PC-3 (cell line): ENCODE results near the gene PCCA. TPM values are rescaled to one million over a fixed set of nuclear protein-coding genes. Genes with fewer than 3 reads are reported as not detected.

ENCODE experiments used
- ATAC-seq: fragments of 200-7000 bp; cut with Tn5 transposase; 2 replicates; pipeline ENCODE4 v1.9.1; 2020; ENCODE audit warnings: mild to moderate bottlenecking, moderate library complexity
- BruUV-seq: library from RNA; stranded (reverse); fragments of 400-500 nt; replicated peaks from 2 replicates; lab custom pipeline; 2021; lab: Mats Ljungman, UMichigan
- CTCF ChIA-PET: fragments of 300-600 bp; sonication (Branson Sonifier 250); formaldehyde crosslinking; loops from one replicate; lab custom pipeline; 2022; ENCODE audit warnings: antibody characterized with exemption; lab: Charles Lee
- POLR2A ChIA-PET: fragments of 300-600 bp; sonication (Branson Sonifier 250); formaldehyde crosslinking; loops from one replicate; lab custom pipeline; 2022; ENCODE audit warnings: antibody characterized with exemption; ENCODE audit not compliant: unreplicated experiment; lab: Charles Lee
- DNase-seq: peaks from one replicate; pipeline ENCODE4 v3.0.0-alpha.2; 2015
- H2AFZ ChIP-seq: fragments of 300-600 bp; sonication (generic); 2 replicates; pipeline ENCODE4 v1.6.0; 2016; ENCODE audit warnings: antibody characterized with exemption, low read length
- H3F3A ChIP-seq: fragments of 300-600 bp; sonication (generic); one replicate; pipeline ENCODE4 v1.6.0; 2017; ENCODE audit warnings: antibody characterized with exemption, low read length, control low read depth, mild to moderate bottlenecking; ENCODE audit not compliant: unreplicated experiment
- H3K27ac ChIP-seq: fragments of 300-600 bp; sonication (generic); 2 replicates; pipeline ENCODE4 v1.5.1; 2016; ENCODE audit warnings: mild to moderate bottlenecking, low read length
- H3K27me3 ChIP-seq: fragments of 300-600 bp; sonication (generic); 2 replicates; pipeline ENCODE4 v1.6.1; 2016; ENCODE audit warnings: low read length, mixed read lengths
- H3K36me3 ChIP-seq: fragments of 300-600 bp; sonication (generic); 2 replicates; pipeline ENCODE4 v1.6.1; 2016; ENCODE audit warnings: low read depth, mixed run types, low read length, mixed read lengths
- H3K4me1 ChIP-seq: fragments of 300-600 bp; sonication (generic); 2 replicates; pipeline ENCODE4 v1.5.1; 2016; ENCODE audit warnings: low read length; ENCODE audit not compliant: insufficient read depth
- H3K4me2 ChIP-seq: fragments of 300-600 bp; sonication (generic); 2 replicates; pipeline ENCODE4 v1.6.0; 2016; ENCODE audit warnings: low read length
- H3K4me3 ChIP-seq: fragments of 300-600 bp; sonication (generic); 2 replicates; pipeline ENCODE4 v1.5.1; 2016; ENCODE audit warnings: mild to moderate bottlenecking, low read length, mixed read lengths
- H3K79me2 ChIP-seq: fragments of 300-600 bp; sonication (generic); 2 replicates; pipeline ENCODE4 v1.6.1; 2017; ENCODE audit warnings: low read length, mixed read lengths
- H3K9ac ChIP-seq: fragments of 300-600 bp; sonication (generic); 2 replicates; pipeline ENCODE4 v1.6.0; 2016; ENCODE audit warnings: mild to moderate bottlenecking, low read length
- H3K9me2 ChIP-seq: fragments of 300-600 bp; sonication (generic); replicated peaks from 2 replicates; pipeline ENCODE4 v1.6.1; 2016; ENCODE audit warnings: mixed run types, low read length, mixed read lengths
- H3K9me3 ChIP-seq: fragments of 300-600 bp; sonication (generic); 2 replicates; pipeline ENCODE4 v1.6.1; 2016; ENCODE audit warnings: low read length, mixed read lengths
- H4K20me1 ChIP-seq: fragments of 300-600 bp; sonication (generic); 2 replicates; pipeline ENCODE4 v1.6.1; 2016; ENCODE audit warnings: low read length, mixed read lengths
- EZH2 ChIP-seq: fragments of 300-600 bp; sonication (generic); IDR thresholded peaks from one replicate; pipeline ENCODE4 v1.6.1; 2017; ENCODE audit warnings: antibody characterized with exemption, mild to moderate bottlenecking, low read length; ENCODE audit not compliant: unreplicated experiment
- EZH2phosphoT487 ChIP-seq: fragments of 300-600 bp; sonication (generic); IDR thresholded peaks from 2 replicates; pipeline ENCODE4 v1.6.1; 2018; ENCODE audit warnings: mild to moderate bottlenecking, antibody characterized with exemption, low read length, borderline replicate concordance
- intact Hi-C: fragments of 100-400 bp; cut with micrococcal nuclease; formaldehyde crosslinking; loops from 2 replicates; pipeline ENCODE4 v1.9.0; 2023
- total RNA-seq: library from RNA; depleted of rRNA; stranded (reverse); fragments of >200 nt; gene quantifications from 2 replicates; pipeline ENCODE4 v1.2.3, GENCODE V29; 2014
- TF ChIP-seq, protein P1 (sequence below): fragments of 300-600 bp; sonication (generic); conservative IDR thresholded peaks from 2 replicates; pipeline ENCODE4 v1.5.1; 2017; ENCODE audit warnings: antibody characterized with exemption, low read depth, mild to moderate bottlenecking, low read length

Gene PCCA
- total RNA-seq, 1 experiment from 2014 or later: 10.5 TPM

DNA sequence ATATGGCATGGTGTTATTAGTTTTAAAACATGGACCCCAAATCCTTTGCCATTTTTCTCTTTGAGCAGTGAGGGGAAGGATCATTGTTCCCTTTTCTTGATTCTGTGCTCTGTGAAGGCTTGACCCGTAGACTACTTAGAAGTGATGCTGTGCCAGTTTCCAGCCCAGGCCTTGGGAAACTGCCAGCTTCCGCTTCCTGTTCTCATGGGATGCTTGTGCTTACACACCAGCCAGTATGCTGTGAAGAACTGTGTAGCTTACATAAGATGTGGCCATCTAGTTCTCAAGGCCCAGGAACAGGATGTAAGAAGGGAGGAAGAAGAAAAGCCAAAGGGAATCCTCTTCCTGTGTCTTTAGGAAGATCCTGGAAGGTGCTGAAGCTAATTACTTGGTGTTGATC is 180.9 kb downstream of the PCCA start:
- no peaks in the 10 kb centered on the region for H3K27me3 ChIP-seq
- BruUV-seq: no TSS peak
- no peaks in the 10 kb centered on the region for H3K79me2 ChIP-seq
- no peaks in the 10 kb centered on the region for H3K4me1 ChIP-seq
- CTCF ChIA-PET: no interaction called here
- H3F3A ChIP-seq: no peaks in the 10 kb centered on the region
- H2AFZ ChIP-seq: no peak overlapping the region
- no peak overlapping the region for H3K4me2 ChIP-seq
- ATAC-seq (peak; percentile 29), DNase-seq (peak; percentile 27)
- H3K4me3 ChIP-seq: no peak overlapping the region
- no peaks in the 10 kb centered on the region for H3K36me3 ChIP-seq
- no peaks in the 10 kb centered on the region for H4K20me1 ChIP-seq
- no peak overlapping the region for H3K9ac ChIP-seq
- TF ChIP-seq EZH2phosphoT487: no peak
- no peak for TF ChIP-seq EZH2
- TF ChIP-seq, protein P1, sequence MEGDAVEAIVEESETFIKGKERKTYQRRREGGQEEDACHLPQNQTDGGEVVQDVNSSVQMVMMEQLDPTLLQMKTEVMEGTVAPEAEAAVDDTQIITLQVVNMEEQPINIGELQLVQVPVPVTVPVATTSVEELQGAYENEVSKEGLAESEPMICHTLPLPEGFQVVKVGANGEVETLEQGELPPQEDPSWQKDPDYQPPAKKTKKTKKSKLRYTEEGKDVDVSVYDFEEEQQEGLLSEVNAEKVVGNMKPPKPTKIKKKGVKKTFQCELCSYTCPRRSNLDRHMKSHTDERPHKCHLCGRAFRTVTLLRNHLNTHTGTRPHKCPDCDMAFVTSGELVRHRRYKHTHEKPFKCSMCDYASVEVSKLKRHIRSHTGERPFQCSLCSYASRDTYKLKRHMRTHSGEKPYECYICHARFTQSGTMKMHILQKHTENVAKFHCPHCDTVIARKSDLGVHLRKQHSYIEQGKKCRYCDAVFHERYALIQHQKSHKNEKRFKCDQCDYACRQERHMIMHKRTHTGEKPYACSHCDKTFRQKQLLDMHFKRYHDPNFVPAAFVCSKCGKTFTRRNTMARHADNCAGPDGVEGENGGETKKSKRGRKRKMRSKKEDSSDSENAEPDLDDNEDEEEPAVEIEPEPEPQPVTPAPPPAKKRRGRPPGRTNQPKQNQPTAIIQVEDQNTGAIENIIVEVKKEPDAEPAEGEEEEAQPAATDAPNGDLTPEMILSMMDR: no peak
- no peaks in the 10 kb centered on the region for H3K9me3 ChIP-seq
- POLR2A ChIA-PET: no interaction called here
- intact Hi-C loops: no loop called here
- H3K9me2 ChIP-seq: no peaks in the 10 kb centered on the region
- H3K27ac ChIP-seq: no peak overlapping the region

DNA sequence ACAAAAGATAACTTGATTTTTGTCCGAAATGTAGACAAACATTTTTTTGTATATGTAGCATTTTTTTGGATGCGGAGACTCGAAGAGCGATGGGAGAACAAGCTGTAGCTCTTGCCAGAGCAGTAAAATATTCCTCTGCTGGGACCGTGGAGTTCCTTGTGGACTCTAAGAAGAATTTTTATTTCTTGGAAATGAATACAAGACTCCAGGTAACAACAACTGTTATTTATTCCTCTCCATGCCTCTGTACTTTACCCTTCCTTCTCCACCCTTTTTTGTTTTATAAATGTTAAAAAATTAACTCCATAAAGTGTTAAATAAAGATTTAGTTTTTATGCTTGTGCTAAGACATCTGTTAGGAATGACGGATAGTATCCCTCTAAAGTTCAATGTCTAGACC is 184.2 kb downstream of the PCCA start:
- H3K4me3 ChIP-seq: no peak overlapping the region
- no peak overlapping the region for H2AFZ ChIP-seq
- DNase-seq (no peak), ATAC-seq (no peak)
- H3K27me3 ChIP-seq: no peaks in the 10 kb centered on the region
- no peaks in the 10 kb centered on the region for H3K9me2 ChIP-seq
- H3K4me1 ChIP-seq: no peaks in the 10 kb centered on the region
- BruUV-seq: no TSS peak
- H4K20me1 ChIP-seq: no peaks in the 10 kb centered on the region
- H3K36me3 ChIP-seq: no peaks in the 10 kb centered on the region
- POLR2A ChIA-PET: no interaction called here
- CTCF ChIA-PET: no interaction called here
- TF ChIP-seq EZH2phosphoT487 (no peak), EZH2 (no peak)
- TF ChIP-seq, protein P1: no peak
- intact Hi-C loops: no loop called here
- H3K4me2 ChIP-seq: no peak overlapping the region
- H3K9me3 ChIP-seq: no peaks in the 10 kb centered on the region
- no peak overlapping the region for H3K27ac ChIP-seq
- H3K79me2 ChIP-seq: no peaks in the 10 kb centered on the region
- no peak overlapping the region for H3K9ac ChIP-seq
- H3F3A ChIP-seq: no peaks in the 10 kb centered on the region

DNA sequence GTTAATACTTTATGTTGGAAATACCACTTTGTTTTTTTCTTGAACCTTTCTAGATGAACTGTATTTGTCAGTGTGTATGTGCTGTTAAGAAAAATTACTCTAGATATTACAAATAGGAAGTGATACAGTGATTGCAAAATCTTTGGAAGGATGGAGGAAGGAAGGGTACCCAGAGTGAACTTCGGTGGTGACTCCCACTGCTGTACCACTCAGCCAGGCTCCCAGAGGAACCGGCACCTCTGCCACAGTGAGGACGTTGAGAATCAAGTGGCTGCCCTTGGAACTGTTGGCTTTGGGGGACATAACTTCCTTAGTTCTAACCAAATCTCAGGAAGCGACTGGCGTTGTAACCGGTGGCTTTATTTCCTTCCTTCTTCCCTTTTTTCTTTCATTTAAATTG is 184.7 kb downstream of the PCCA start:
- H3K27ac ChIP-seq: no peak overlapping the region
- H3K9me3 ChIP-seq: no peaks in the 10 kb centered on the region
- TF ChIP-seq EZH2: no peak
- no peak for TF ChIP-seq EZH2phosphoT487
- TF ChIP-seq, protein P1: no peak
- no peaks in the 10 kb centered on the region for H3K79me2 ChIP-seq
- BruUV-seq: no TSS peak
- intact Hi-C loops: no loop called here
- H3F3A ChIP-seq: no peaks in the 10 kb centered on the region
- no peaks in the 10 kb centered on the region for H4K20me1 ChIP-seq
- no peak overlapping the region for H3K4me2 ChIP-seq
- no peak overlapping the region for H3K9ac ChIP-seq
- H3K27me3 ChIP-seq: no peaks in the 10 kb centered on the region
- H3K4me1 ChIP-seq: no peaks in the 10 kb centered on the region
- no peaks in the 10 kb centered on the region for H3K36me3 ChIP-seq
- no peaks in the 10 kb centered on the region for H3K9me2 ChIP-seq
- H2AFZ ChIP-seq: no peak overlapping the region
- H3K4me3 ChIP-seq: no peak overlapping the region
- ATAC-seq (no peak), DNase-seq (no peak)
- POLR2A ChIA-PET: no interaction called here
- CTCF ChIA-PET: no interaction called here
